Fibroblast of skin of right quadriceps (primary cell): ENCODE measurements around the gene FGFBP3.
A peak's percentile ranks its signal among the peaks of the same experiment; 100 is the strongest.
"Not testable (repeated sequence)": the region's sequence is repeated elsewhere in the genome, so short reads cannot be mapped to it uniquely, and the experiment has no call there.

ENCODE experiments used
- DNase-seq: peaks from one replicate; pipeline ENCODE4 v3.0.0-alpha.2; 2013

FGFBP3 gene

GRCh38 chr10:91897421-91897820 is 11.9 kb downstream of the FGFBP3 start:
- DNase-seq, result no peak

DNA sequence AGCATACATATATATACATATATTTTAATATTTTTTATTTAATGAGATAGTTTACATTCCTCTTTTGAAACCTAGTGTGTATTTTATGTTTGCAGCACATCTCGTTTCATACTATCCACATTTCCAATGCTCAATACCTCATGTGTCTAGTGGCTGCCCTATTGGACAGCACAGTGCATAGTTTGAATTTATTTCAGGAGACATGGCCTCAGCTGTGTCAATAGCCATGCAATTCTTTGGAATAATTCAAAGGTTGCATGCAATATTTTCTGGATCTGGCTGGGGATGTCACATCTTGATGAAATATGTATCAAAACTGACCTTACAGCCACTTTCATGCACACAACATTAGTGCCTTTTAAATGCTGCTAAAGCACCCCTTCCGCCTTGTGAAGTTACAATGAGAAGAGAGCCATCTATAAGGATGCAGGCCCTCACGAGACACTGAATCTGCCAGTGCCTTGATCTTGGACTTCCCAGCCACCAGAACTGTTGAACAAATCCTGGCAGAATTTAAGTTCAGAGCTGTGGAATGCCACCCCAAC is 13.0 kb downstream of the FGFBP3 start:
- no peak for DNase-seq

DNA sequence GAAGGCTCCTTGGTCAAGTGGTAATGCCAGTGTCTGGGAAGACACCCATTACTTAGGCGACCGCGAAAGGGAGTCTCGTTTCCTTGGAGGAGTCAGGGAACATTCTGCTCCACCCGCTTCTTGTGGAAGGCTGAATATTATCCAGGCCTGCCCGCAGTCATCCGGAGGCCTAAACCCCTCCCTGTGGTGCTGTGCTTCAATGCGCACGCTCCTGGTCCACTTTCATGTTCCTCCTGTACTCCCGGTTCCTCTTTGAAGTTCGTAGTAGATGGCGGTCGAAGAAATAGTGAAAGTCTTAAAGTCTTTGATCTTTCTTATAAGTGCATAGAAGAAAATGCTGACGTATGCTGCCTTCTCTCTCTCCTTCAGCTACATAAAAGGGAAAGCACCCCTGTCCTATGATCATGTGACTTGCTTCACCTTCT is 15.0 kb downstream of the FGFBP3 start:
- not testable (repeated sequence) for DNase-seq

DNA sequence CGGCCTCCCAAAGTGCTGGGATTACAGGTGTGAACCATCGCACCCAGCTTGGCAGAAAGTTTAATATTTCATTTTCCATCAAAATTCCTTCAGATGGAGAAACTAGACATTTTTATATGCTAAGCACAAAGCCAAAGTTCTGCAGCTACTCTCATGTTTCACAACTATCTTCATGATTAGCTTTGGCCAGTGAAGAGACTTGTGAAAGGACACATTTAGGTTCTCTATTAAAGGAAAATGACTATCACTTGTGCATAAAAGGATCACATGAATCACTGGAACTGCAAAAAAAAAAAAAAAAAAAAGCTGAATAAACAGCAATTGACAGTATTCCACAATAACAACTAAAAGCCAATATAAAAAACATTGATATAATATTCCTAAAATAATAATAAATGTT is 16.2 kb downstream of the FGFBP3 start:
- DNase-seq, result no peak

DNA sequence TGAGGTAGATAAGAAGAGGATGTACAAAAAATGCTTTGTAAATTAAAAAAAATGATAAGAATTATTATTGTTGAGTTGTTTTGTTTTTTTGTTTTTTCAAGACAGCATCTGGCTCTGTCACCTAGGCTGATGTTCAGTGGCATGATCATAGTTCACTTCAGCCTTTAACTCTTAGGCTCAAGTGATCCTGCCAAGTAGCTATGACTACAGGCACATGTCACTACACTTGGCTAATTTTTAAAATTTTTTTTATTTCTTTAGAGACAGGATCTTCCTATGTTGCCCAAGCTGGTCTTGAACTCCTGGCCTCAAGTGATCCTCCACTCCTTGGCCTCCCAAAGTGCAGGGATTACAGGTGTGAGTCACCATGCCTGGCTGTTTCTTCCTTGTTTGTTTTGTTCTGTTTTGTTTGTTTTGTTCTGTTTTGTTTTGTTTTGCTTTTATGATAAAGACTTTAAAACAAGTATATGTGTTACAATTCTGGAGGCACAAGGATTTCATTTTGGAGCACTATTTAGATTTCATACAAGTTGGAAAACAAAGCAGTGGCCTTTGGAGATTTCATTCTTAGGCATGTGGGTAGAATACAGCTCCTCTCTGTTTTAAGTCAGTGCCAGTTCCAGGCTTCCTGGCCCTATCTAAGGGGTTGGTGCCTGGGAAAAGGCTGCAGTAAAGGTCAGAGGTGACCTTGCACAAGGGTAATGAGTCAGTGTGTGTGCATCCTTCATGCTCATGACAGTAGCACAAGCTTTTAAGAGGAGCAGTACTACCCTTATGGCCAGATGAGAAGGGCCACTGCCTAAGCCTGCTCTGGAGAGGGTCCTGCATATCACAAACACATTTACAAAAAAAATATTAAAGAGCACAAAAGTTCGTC is 17.9 kb downstream of the FGFBP3 start:
- peak; percentile 14 for DNase-seq

DNA sequence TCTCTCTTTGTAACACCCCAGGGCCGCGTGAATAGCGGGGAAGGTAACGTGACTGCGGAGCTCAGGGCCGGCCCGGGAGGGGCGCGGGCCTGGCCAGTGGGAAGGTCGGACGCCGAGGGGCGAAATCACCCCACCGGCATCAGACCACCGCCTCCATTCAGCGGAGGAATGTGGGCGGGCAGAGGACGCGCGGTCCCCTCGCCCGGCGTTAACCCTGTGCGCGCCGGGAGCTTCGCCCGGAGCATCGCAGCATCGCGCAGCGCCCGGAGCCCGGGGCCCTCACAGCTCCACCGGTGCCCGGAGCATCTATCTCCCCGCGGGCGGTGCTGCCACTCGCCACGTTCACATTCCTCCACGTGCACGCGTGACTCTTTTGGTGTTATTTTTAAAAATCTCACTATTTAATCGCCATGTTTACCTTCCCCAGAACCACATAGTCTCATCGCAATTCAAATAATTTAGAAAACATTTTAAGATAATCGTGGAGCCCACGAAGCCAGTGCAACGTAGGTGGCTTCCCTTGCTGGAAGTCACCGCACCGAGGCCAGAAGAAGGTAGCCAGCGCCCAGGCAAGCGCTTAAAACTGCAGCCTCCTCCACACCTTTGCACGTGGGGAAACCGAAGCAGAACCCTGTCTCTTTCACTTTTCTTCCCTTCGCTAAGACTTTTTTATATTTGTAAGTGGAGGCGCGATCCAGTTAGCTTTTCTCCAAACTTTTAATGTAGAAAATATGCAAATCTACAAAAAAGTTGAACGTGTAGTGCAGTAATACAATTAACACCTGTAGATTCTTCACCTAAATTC is 21.8 kb downstream of the FGFBP3 start:
- DNase-seq, result peak; percentile 46

DNA sequence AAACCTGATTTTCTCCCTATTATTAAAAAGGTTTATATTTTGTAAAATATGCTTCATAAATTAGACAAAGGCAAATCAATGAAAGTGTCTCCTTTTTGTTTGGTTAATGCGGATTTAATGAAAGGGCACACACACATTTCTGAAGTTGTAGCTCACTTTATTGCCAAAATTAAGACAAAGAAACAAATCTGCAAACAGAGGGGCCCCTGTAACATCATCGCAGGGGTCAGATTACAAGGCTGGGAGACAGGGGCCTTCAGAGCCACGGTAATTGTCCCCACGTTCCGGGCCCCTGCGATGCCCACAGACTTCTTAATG is 22.4 kb downstream of the FGFBP3 start:
- no peak for DNase-seq

DNA sequence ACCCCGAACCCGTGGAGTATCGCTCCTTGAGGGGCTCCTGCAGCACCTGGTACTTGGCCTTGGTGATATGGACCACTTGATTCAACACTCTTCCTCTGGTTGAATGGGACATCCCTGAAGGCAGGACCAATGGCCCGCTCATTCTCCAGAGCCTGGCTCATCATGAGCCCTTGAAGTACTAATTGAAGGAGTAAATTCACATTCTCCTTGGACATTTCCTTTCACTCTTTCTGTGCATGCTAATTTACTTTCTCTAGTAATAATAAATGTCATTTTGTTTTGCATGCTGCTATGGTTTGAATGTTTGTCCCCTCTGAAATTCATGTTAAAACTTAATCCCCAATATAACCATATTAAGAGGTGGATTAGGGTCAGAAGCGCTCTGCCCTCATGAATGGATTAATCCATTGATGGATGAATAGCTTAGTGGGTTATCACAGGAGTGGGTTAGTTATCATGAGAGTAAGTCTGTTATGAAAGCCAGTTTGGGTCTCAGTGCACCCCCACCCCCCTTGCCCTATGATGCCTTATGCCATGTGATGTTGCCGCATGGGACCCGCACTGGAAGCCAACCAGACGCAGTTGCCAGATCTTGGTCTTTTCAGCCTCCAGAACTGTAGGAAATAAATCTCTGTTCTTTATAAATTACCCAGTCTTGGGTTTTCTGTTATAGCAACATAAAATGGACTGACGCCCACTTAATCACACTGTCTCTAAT is 23.8 kb downstream of the FGFBP3 start:
- no peak for DNase-seq

- DNase-seq, result no peak
These were observed 24.8 kb downstream of the FGFBP3 start for GRCh38 chr10:91884536-91884935.

DNA sequence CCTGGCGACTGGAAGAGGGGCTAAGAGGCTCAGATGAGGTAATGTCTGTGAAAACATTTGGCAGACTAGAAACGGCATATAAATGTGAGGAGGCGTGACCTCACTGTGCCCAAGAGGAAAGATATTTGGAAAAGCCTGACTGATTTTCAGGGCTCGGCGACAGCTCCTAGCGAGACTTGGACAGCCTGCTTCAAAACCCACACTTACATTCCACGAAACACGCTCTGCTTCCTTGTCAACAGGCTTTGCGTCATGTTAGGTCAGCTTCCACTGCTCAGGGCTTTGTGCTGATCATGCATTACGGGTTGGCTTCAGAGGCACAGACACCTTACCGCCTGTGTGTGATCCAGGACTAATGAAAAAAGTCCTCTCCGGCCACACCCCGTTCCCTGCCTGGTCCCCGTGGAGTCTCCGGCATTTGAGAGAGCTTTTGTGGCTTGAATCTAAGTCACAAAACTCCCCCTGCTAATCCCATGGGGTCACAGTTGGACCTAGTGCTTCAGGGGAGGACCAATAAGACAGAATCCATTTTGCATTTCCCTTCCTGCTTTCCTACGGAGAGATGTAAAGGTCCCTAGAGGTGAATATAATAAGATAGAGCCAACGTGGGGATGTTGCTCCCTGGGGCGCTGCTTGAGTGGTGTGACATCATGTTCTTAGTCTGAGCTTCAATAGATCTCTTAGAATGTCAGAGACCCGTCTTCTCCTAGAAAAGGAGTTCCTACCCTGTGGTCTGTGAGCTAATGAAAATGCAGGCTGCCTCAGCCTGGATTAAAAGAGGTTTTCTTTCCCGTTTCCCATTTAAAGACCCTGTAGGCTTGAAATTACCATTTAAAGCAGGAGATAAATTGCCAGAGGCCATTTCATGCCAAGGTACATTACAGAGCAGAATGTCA is 25.5 kb downstream of the FGFBP3 start:
- DNase-seq, result peak; percentile 50

GRCh38 chr10:91880310-91880709 is 29.0 kb downstream of the FGFBP3 start:
- DNase-seq, result no peak

DNA sequence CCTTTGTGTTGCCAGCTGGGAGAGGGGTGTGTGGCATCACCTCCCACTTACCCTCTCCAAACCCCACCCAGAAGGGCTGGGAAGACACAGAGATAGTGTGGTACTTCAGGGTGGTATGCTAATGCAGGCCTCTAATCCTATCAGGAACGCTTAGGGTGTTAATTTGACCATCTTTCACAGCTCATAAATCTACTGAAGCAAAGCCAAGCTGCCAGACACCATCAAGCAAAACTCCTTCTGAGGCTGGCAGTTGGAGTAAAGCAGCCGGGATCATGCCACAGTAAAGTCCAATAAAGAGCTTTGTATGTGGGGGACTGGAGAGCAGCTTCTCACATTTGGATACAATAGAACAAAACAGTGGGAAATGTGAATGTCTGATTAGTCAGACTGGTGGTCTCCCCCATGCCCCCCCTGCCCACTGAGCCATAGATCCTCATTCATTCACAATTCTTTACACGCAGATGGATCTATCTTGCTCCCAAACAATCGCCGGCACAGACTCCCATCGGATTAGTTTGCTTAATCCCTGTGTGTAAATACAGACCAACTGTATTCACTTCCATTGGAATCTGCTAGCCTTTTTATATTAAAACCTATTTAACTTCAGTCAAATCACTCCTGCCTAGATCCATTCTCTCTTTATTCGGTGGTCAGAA is 29.6 kb downstream of the FGFBP3 start:
- no peak for DNase-seq

DNA sequence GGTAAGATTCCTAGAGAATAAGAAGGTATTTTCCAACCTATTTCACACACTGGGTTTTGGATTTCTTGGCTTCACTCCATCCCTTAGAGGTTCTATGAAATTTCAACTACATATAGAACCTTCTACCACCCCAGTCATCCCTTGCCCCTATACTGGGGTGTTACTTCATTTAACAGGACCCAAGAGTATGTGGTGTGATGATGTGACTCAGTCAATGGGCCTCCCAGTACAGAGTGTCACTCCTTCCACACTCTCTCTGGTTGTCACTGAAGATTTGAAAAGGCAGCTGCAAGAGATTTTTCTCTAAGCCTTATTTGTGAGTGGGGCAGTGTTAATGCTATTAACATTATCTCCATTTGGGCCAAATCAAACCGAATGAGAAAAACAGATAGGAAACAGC is 33.5 kb downstream of the FGFBP3 start:
- DNase-seq, result no peak

DNA sequence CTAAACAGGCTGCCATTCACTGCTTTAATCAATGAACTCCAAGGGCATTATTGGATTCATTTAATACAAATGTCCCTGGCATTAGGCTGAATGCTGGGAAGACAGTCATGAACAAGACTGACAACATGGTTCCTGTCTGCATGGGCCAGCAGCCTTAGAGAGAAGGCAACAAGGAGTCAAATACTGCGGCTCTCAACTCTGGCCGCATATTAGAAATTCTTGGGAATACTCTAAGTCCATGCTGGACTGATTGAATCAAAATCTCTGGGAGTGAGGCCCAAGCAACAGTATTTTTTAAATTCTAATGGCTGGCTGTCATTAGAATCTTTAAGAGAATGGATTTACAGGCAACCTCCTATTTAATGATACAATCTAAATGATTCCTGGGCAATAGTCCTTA is 34.1 kb downstream of the FGFBP3 start:
- no peak for DNase-seq

- DNase-seq, result no peak
These were observed 43.7 kb downstream of the FGFBP3 start for GRCh38 chr10:91865562-91866081.

DNA sequence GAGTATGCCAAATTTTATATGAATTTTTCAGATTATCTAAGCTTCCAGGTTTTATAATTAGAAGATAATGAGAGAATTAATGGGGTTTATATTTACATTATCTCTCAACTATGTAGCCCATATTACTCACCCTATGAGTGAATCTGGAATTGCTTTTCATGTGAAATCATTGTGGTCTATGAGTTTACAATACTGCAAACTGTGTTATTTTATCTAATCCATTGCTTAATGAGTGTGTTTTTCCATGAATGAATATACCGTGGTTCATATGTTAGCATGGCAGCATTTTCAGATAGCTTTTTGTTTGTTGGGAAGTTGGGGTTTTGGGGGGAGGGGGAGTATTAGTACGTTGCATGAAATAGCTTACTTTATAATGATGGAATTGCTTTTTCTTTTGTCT is 44.5 kb downstream of the FGFBP3 start:
- DNase-seq, result peak; percentile 9

GRCh38 chr10:91864099-91864498 is 45.2 kb downstream of the FGFBP3 start:
- no peak for DNase-seq

- no peak for DNase-seq
These were observed 48.4 kb downstream of the FGFBP3 start for GRCh38 chr10:91860885-91861284.

DNA sequence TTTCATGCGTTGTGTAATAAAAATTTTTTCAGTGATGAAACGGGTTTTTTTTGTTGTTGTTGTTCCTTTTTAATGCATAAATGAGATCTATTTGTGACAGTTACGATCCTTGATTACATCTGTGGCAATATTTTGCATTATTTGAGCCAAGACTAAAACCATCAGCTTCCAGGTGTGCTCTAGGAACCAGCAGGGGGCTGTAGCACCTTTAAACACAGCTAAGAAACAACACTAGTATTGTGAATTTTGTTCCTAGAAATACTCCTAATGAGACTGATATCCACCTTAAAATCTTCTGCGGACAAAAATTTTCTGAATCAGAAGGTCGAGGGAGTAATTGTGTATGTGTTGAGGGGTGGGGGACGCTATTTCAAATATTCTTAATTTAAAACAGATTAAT is 52.6 kb downstream of the FGFBP3 start:
- no peak for DNase-seq
